ENCODE data around the gene AFF4. TPM values are rescaled to one million over a fixed set of nuclear protein-coding genes. Genes with fewer than 3 reads are reported as not detected.

The AFF4 gene
- total and polyA plus RNA-seq, 9 of the 15 experiments (the other 6 are each of a cell fraction or from before 2014, with no cell fraction given), result 1.7 to 25.8 (median 17.9) TPM

DNA sequence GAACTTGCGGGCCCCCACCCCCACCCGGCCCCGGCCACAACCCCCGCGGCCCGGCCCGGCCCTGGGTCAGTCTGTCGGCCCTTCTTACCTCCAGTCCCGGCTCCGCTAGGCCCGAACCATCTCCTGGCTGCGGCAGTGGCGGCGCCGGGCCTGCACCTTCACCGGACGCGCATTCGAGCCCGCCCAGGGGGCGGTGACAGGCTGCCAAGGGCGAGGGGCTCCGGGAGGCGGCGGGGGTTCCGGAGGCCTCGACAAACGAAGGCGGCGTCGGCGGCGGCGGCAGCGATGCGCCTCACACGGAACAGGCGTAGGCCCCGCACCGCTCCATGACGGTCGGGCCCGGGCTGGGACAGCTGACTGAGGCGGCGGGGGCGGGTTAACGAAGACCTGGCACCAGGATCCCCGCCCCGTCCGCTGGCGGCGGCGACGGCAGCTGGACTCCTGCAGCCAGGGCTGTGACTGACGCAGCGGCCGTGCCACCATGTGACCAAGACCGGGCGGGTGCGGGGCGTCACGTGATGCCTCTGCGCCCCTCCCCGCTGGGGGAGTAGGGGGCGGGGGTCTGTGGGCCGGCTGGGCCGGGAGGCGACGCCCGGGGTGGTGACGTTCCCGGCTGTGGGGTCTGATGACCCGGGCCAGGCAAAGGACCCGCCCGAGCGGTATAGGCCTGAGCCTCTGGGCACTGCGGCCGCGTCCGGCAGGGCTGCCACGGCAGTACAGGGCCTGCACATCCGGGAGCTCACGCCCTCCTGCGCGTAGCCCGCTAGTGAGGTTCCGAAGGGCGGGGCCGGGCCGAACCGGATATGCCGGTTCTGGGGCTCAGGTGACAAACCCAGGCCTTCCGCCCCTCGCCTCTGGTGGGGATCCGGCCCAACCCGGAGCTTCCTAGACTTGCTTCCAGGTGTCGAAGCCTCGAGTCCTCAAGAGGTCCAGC lies at the start of gene AFF4 (continued):
- TF ChIP-seq TFE3 (CRISPR knock-in tag; IDR thresholded peaks at IDR 0.05), result peak; percentile 100
- peak; percentile 84 for TF ChIP-seq CREM (IDR thresholded peaks at IDR 0.05; ENCODE audit: low read depth)
- no peak for TF ChIP-seq TSHZ1 (CRISPR knock-in tag; IDR thresholded peaks at IDR 0.05)
- TF ChIP-seq RFX1 (IDR thresholded peaks at IDR 0.05), result no peak
- TF ChIP-seq ATF4 (CRISPR knock-in tag; IDR thresholded peaks at IDR 0.05), result peak; percentile 41; the same call in 1 of the 2 replicates
- TF ChIP-seq KLF1 (tag; IDR thresholded peaks at IDR 0.05), result peak; percentile 77
- TF ChIP-seq CXXC5 (CRISPR knock-in tag; IDR thresholded peaks at IDR 0.05), result peak; percentile 99
- TF ChIP-seq ZBTB43 (CRISPR knock-in tag; IDR thresholded peaks at IDR 0.05), result peak; percentile 11; the same call in 1 of the 2 replicates
- TF ChIP-seq ZNF146 (CRISPR knock-in tag; IDR thresholded peaks at IDR 0.05; ENCODE audit: unreplicated experiment), result no peak
- no peak for TF ChIP-seq ELK1 (CRISPR knock-in tag; IDR thresholded peaks at IDR 0.05)
- TF ChIP-seq OTX1 (CRISPR knock-in tag; IDR thresholded peaks at IDR 0.05), result 0 out of 2 replicates have a peak, but pooled peaks have one; percentile 48
- peak; percentile 82 for TF ChIP-seq SUPT5H (IDR thresholded peaks at IDR 0.05)
- peak; percentile 97 for TF ChIP-seq RBFOX2 (IDR thresholded peaks at IDR 0.05; ENCODE audit: low read depth, low read length)
- peak; percentile 87 for TF ChIP-seq PHF20 (IDR thresholded peaks at IDR 0.05; ENCODE audit: partially characterized antibody)
- TF ChIP-seq ZNF134 (CRISPR knock-in tag; conservative IDR thresholded peaks at IDR 0.05), result no peak
- no peak for TF ChIP-seq ZNF165 (CRISPR knock-in tag; IDR thresholded peaks at IDR 0.05; ENCODE audit: borderline replicate concordance)
- no peak for TF ChIP-seq ZBTB34 (CRISPR knock-in tag; IDR thresholded peaks at IDR 0.05)
- TF ChIP-seq ZNF583 (CRISPR knock-in tag; IDR thresholded peaks at IDR 0.05), result 0 out of 2 replicates have a peak, but pooled peaks have one; percentile 71

All from K562 (cell line).